Hepatocyte (in vitro differentiated cells): Measurements from ENCODE around the gene OXT. TPM values are rescaled to one million over a fixed set of nuclear protein-coding genes. Genes with fewer than 3 reads are reported as not detected.

ENCODE experiments used
- DNase-seq: peaks from one replicate; pipeline ENCODE4 v3.0.0-alpha.2; 2016; ENCODE audit warnings: low spot score
- H2AFZ ChIP-seq: fragments of 200-600 bp; sonication (generic); 2 replicates; pipeline ENCODE4 v1.6.0; 2016; ENCODE audit warnings: antibody characterized with exemption, mild to moderate bottlenecking
- H3K27ac ChIP-seq: fragments of 200-600 bp; sonication (generic); 2 replicates; pipeline ENCODE4 v1.5.1; 2016; ENCODE audit warnings: mild to moderate bottlenecking
- H3K27me3 ChIP-seq: fragments of 200-600 bp; sonication (generic); 2 replicates; pipeline ENCODE4 v1.6.1; 2016
- H3K36me3 ChIP-seq: fragments of 200-600 bp; sonication (generic); replicated peaks from 2 replicates; pipeline ENCODE4 v1.5.1; 2016; ENCODE audit warnings: low read depth; ENCODE audit not compliant: insufficient read depth
- H3K4me1 ChIP-seq: fragments of 200-600 bp; sonication (generic); 2 replicates; pipeline ENCODE4 v1.5.1; 2016; ENCODE audit warnings: mild to moderate bottlenecking, moderate library complexity; ENCODE audit not compliant: insufficient read depth
- H3K4me2 ChIP-seq: fragments of 200-600 bp; sonication (generic); 2 replicates; pipeline ENCODE4 v1.6.0; 2016
- H3K4me3 ChIP-seq: fragments of 200-600 bp; sonication (generic); 2 replicates; pipeline ENCODE4 v1.5.1; 2016; ENCODE audit warnings: mild to moderate bottlenecking
- H3K79me2 ChIP-seq: fragments of 200-600 bp; sonication (generic); 2 replicates; pipeline ENCODE4 v1.6.0; 2017; ENCODE audit warnings: mild to moderate bottlenecking
- H3K9me2 ChIP-seq: fragments of 200-600 bp; sonication (generic); replicated peaks from 2 replicates; pipeline ENCODE4 v1.6.0; 2017; ENCODE audit warnings: mild to moderate bottlenecking; ENCODE audit not compliant: insufficient read depth
- H3K9me3 ChIP-seq: fragments of 200-600 bp; sonication (generic); 2 replicates; pipeline ENCODE4 v1.5.1; 2016; ENCODE audit warnings: low read depth, mild to moderate bottlenecking
- H4K20me1 ChIP-seq: fragments of 200-600 bp; sonication (generic); 2 replicates; pipeline ENCODE4 v1.6.0; 2016; ENCODE audit warnings: mild to moderate bottlenecking; ENCODE audit not compliant: insufficient read depth, poor library complexity, severe bottlenecking
- CTCF ChIP-seq: fragments of 200-600 bp; sonication (generic); IDR thresholded peaks from 2 replicates; pipeline ENCODE4 v1.5.1; 2016; ENCODE audit warnings: antibody characterized with exemption, mild to moderate bottlenecking; ENCODE audit not compliant: poor library complexity
- EZH2 ChIP-seq: fragments of 200-600 bp; sonication (generic); IDR thresholded peaks from 2 replicates; pipeline ENCODE4 v1.6.1; 2016; ENCODE audit warnings: antibody characterized with exemption, mild to moderate bottlenecking, borderline replicate concordance
- EZH2phosphoT487 ChIP-seq: fragments of 200-600 bp; sonication (generic); IDR thresholded peaks from one replicate; pipeline ENCODE4 v1.6.1; 2018; ENCODE audit warnings: antibody characterized with exemption, mild to moderate bottlenecking, low read depth, moderate library complexity; ENCODE audit not compliant: unreplicated experiment, severe bottlenecking
- WGBS: methylation state at CpG from one replicate; pipeline ENCODE4 v1.1.6; 2016; ENCODE audit warnings: low lambda C conversion rate; ENCODE audit errors: missing lambda C conversion rate; 5-methylcytosine and 5-hydroxymethylcytosine counted together
- polyA plus RNA-seq: library from polyadenylated mRNA; unstranded; fragments of >200 nt; fragmentation: Nextera tagmentation; extraction: Ambion mirVana; gene quantifications from 2 replicates; pipeline ENCODE4 v1.2.1, GENCODE V29; 2016
- total RNA-seq: library from RNA; depleted of rRNA; stranded (reverse); fragments of >200 nt; gene quantifications from 2 replicates; pipeline ENCODE4 v1.2.3, GENCODE V29; 2014

Gene OXT
- total and polyA plus RNA-seq, 2 experiments from 2014 or later, result 3.4 TPM; not detected in 1

- TF ChIP-seq EZH2phosphoT487, result no peak
- TF ChIP-seq CTCF, result no peak
- TF ChIP-seq EZH2, result no peak
- 90% methylated on average over 10 of the region's 10 CpGs for WGBS
- Histone ChIP-seq H3K4me2 (no peak overlapping the region), H3K36me3 (no peaks in the 10 kb centered on the region), H3K4me3 (no peak overlapping the region), H3K9me3 (no peaks in the 10 kb centered on the region), H2AFZ (no peak overlapping the region), H3K79me2 (no peaks in the 10 kb centered on the region), H3K9me2 (no peaks in the 10 kb centered on the region), H4K20me1 (no peaks in the 10 kb centered on the region), H3K27ac (no peak overlapping the region), H3K4me1 (no peaks in the 10 kb centered on the region), H3K27me3 (peaks cover 13% of the 10 kb centered on the region)
- DNase-seq, result no peak
These were observed 22.5 kb downstream of the OXT start for GRCh38 chr20:3093861-3094361.

GRCh38 chr20:3094848-3095629 lies 23.6 kb downstream of the OXT start:
- H3K27ac ChIP-seq, result no peak overlapping the region
- H3K4me1 ChIP-seq, result no peaks in the 10 kb centered on the region
- H3K36me3 ChIP-seq, result no peaks in the 10 kb centered on the region
- TF ChIP-seq EZH2 (no peak), CTCF (no peak), EZH2phosphoT487 (no peak)
- H2AFZ ChIP-seq, result no peak overlapping the region
- DNase-seq, result no peak
- H3K4me2 ChIP-seq, result no peak overlapping the region
- H4K20me1 ChIP-seq, result no peaks in the 10 kb centered on the region
- WGBS, result 93% methylated on average over 13 of the region's 13 CpGs
- peaks cover 13% of the 10 kb centered on the region for H3K27me3 ChIP-seq
- no peaks in the 10 kb centered on the region for H3K9me3 ChIP-seq
- H3K9me2 ChIP-seq, result no peaks in the 10 kb centered on the region
- H3K4me3 ChIP-seq, result no peak overlapping the region
- no peaks in the 10 kb centered on the region for H3K79me2 ChIP-seq

GRCh38 chr20:3100480-3100879 lies 29.1 kb downstream of the OXT start:
- no peaks in the 10 kb centered on the region for H3K9me2 ChIP-seq
- H2AFZ ChIP-seq, result no peak overlapping the region
- no peaks in the 10 kb centered on the region for H4K20me1 ChIP-seq
- no peak overlapping the region for H3K27ac ChIP-seq
- no peaks in the 10 kb centered on the region for H3K9me3 ChIP-seq
- H3K4me1 ChIP-seq, result no peaks in the 10 kb centered on the region
- 95% methylated on average over 7 of the region's 7 CpGs for whole genome bisulfite sequencing
- TF ChIP-seq EZH2phosphoT487 (no peak), EZH2 (no peak), CTCF (no peak)
- H3K4me3 ChIP-seq, result no peak overlapping the region
- H3K4me2 ChIP-seq, result no peak overlapping the region
- no peaks in the 10 kb centered on the region for H3K79me2 ChIP-seq
- no peaks in the 10 kb centered on the region for H3K27me3 ChIP-seq
- H3K36me3 ChIP-seq, result no peaks in the 10 kb centered on the region
- DNase-seq, result no peak
